HEK293 (cell line): ENCODE data around the gene LMNTD2.

ENCODE experiments used
- CTCF ChIA-PET: fragments of 350-600 bp; formaldehyde crosslinking; extraction: SDS; loops from one replicate; lab custom pipeline; 2021; ENCODE audit warnings: antibody characterized with exemption; lab: Yijun Ruan, JAX
- POLR2A ChIA-PET: fragments of 300-600 bp; formaldehyde crosslinking; extraction: SDS; loops from one replicate; lab custom pipeline; 2020; ENCODE audit warnings: antibody characterized with exemption, inconsistent platforms; lab: Yijun Ruan, JAX
- H3K27ac ChIP-seq: fragments of 200-500 bp; sonication (Bioruptor generic); 2 replicates; pipeline ENCODE4 v1.5.1; 2014; ENCODE audit warnings: low read depth, low read length, control low read depth, inconsistent platforms; ENCODE audit errors: extremely low read depth
- H3K36me3 ChIP-seq, 2 experiments: fragments of 200-500 bp in 1 of 2; sonication (Bioruptor generic) in 1 of 2; 1 replicate in 1 of 2; 2 replicates in 1 of 2; pipeline ENCODE4 v1.5.1; 2014 to 2017; ENCODE audit warnings: inconsistent platforms in 2 of 2, low read length in 2 of 2; ENCODE audit not compliant: control insufficient read depth in 2 of 2, insufficient read depth in 1 of 2
- H3K4me1 ChIP-seq: fragments of 200-500 bp; sonication (Bioruptor generic); 2 replicates; pipeline ENCODE4 v1.5.1; 2014; ENCODE audit warnings: mild to moderate bottlenecking, low read length, inconsistent platforms; ENCODE audit not compliant: control insufficient read depth, insufficient read depth
- H3K4me3 ChIP-seq: 2 replicates; pipeline ENCODE4 v1.5.1; 2011; ENCODE audit warnings: low read depth, mild to moderate bottlenecking, control low read depth, low read length, moderate library complexity
- H3K9me3 ChIP-seq: fragments of 200-500 bp; sonication (Bioruptor generic); 2 replicates; pipeline ENCODE4 v1.5.1; 2014; ENCODE audit warnings: low read depth, low read length, inconsistent platforms; ENCODE audit not compliant: control insufficient read depth, insufficient read depth
- HOXA7 ChIP-seq: sonication (generic); formaldehyde crosslinking; IDR thresholded peaks from 2 replicates; pipeline ENCODE4 v1.8.1; 2022; ENCODE audit warnings: missing genetic modification reagents, borderline replicate concordance
- KLF10 ChIP-seq: fragments of 450-650 bp; IDR thresholded peaks from 2 replicates; pipeline ENCODE4 v1.5.1; 2018; ENCODE audit warnings: missing biosample characterization, mild to moderate bottlenecking, missing genetic modification characterization
- KLF9 ChIP-seq: fragments of 450-650 bp; formaldehyde crosslinking; IDR thresholded peaks from 2 replicates; pipeline ENCODE4 v1.5.1; 2016; ENCODE audit warnings: missing biosample characterization, missing genetic modification characterization, low read depth
- PRDM1 ChIP-seq: fragments of 450-650 bp; formaldehyde crosslinking; IDR thresholded peaks from 2 replicates; pipeline ENCODE4; 2016; ENCODE audit warnings: missing biosample characterization, missing genetic modification characterization
- YY1 ChIP-seq: fragments of 450-650 bp; formaldehyde crosslinking; IDR thresholded peaks from 2 replicates; pipeline ENCODE4 v1.5.1; 2018; ENCODE audit warnings: missing biosample characterization, missing genetic modification characterization
- ZFHX2 ChIP-seq: fragments of 450-650 bp; formaldehyde crosslinking; conservative IDR thresholded peaks from 2 replicates; pipeline ENCODE4 v1.5.1; 2016; ENCODE audit warnings: missing biosample characterization, missing genetic modification characterization
- ZFP41 ChIP-seq: fragments of 450-650 bp; formaldehyde crosslinking; IDR thresholded peaks from 2 replicates; pipeline ENCODE4 v1.5.1; 2016; ENCODE audit warnings: missing biosample characterization, missing genetic modification characterization, borderline replicate concordance
- ZNF184 ChIP-seq: fragments of 450-650 bp; IDR thresholded peaks from 2 replicates; pipeline ENCODE4 v1.5.1; 2018; ENCODE audit warnings: missing biosample characterization, mild to moderate bottlenecking, missing genetic modification characterization
- ZNF311 ChIP-seq: fragments of 450-650 bp; formaldehyde crosslinking; IDR thresholded peaks from 2 replicates; pipeline ENCODE4 v1.5.1; 2017; ENCODE audit warnings: missing biosample characterization, missing genetic modification characterization, borderline replicate concordance
- ZNF561 ChIP-seq: fragments of 450-650 bp; IDR thresholded peaks from 2 replicates; pipeline ENCODE4 v1.5.1; 2018; ENCODE audit warnings: missing biosample characterization, missing genetic modification characterization, borderline replicate concordance
- ZNF701 ChIP-seq: fragments of 450-650 bp; formaldehyde crosslinking; IDR thresholded peaks from 2 replicates; pipeline ENCODE4 v1.5.1; 2016; ENCODE audit warnings: missing biosample characterization, missing genetic modification characterization
- ZNF707 ChIP-seq: fragments of 450-650 bp; formaldehyde crosslinking; IDR thresholded peaks from 2 replicates; pipeline ENCODE4 v1.5.1; 2016; ENCODE audit warnings: missing biosample characterization, missing genetic modification characterization
- ZSCAN16 ChIP-seq: fragments of 450-650 bp; formaldehyde crosslinking; IDR thresholded peaks from 2 replicates; pipeline ENCODE4 v1.5.1; 2016; ENCODE audit warnings: missing biosample characterization, missing genetic modification characterization
- TF ChIP-seq, protein P1 (sequence below): fragments of 450-650 bp; formaldehyde crosslinking; IDR thresholded peaks from 2 replicates; pipeline ENCODE4 v1.5.1; 2017; ENCODE audit warnings: missing biosample characterization, missing genetic modification characterization
- TF ChIP-seq, protein P2 (sequence below): fragments of 450-650 bp; formaldehyde crosslinking; IDR thresholded peaks from 2 replicates; pipeline ENCODE4 v1.5.1; 2016; ENCODE audit warnings: missing biosample characterization, missing genetic modification characterization
- TF ChIP-seq, protein P3 (sequence below): fragments of 450-650 bp; formaldehyde crosslinking; IDR thresholded peaks from 2 replicates; pipeline ENCODE4 v1.5.1; 2016; ENCODE audit warnings: missing biosample characterization, missing genetic modification characterization
- TF ChIP-seq, protein P4 (sequence below): fragments of 450-650 bp; formaldehyde crosslinking; IDR thresholded peaks from 2 replicates; pipeline ENCODE4; 2016; ENCODE audit warnings: missing biosample characterization, missing genetic modification characterization
- TF ChIP-seq, protein P5 (sequence below): fragments of 450-650 bp; formaldehyde crosslinking; IDR thresholded peaks from 2 replicates; pipeline ENCODE4 v1.5.1; 2017; ENCODE audit warnings: missing biosample characterization, missing genetic modification characterization
- TF ChIP-seq, protein P6 (sequence below): fragments of 450-650 bp; formaldehyde crosslinking; IDR thresholded peaks from 2 replicates; pipeline ENCODE4 v1.5.1; 2017; ENCODE audit warnings: missing biosample characterization, mild to moderate bottlenecking, missing genetic modification characterization, moderate library complexity

The LMNTD2 gene

DNA sequence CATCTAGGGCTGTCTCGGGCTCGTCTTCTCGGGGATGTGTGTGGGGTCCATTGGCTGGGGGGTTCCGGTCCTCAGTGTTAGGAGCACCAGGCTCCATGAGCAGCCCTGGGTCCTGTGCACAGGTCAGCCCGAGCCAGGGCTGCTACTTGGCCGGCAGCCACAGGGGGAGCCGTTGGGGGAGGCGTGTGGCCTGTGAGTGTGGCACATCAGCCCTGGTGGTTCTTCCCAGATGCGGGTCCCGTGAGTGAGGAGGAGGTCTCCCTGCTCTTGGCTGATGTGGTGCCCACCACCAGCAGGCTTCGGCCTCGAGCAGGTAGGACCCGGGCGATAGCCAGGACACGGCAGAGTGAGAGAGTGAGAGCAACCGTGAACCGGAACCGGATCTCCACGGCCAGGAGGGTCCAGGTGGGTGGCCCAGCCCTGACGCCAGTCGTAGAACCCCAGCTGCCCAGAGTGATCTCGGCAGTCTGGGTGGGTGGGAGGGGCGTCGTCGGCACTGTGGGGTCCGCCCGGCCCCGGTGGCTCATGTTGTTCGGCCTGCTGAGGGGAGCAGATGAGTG, 36.7 kb upstream of the LMNTD2 start:
- POLR2A ChIA-PET = no interaction called here
- Histone ChIP-seq H3K36me3 (peaks cover 7 to 93% of the 10 kb centered on the region in 2 experiments; a peak in 2 of 3 replicates), H3K4me1 (no peaks in the 10 kb centered on the region), H3K4me3 (no peak overlapping the region), H3K9me3 (no peaks in the 10 kb centered on the region), H3K27ac (no peak overlapping the region)
- CTCF ChIA-PET = no interaction called here
- TF ChIP-seq PRDM1 (tag by site-specific recombination) = no peak
- TF ChIP-seq KLF9 (tag by site-specific recombination) = no peak
- TF ChIP-seq ZNF707 (tag by site-specific recombination) = no peak
- TF ChIP-seq HOXA7 (CRISPR knock-in tag) = no peak
- TF ChIP-seq ZFHX2 (tag by site-specific recombination) = no peak
- TF ChIP-seq, protein P1, sequence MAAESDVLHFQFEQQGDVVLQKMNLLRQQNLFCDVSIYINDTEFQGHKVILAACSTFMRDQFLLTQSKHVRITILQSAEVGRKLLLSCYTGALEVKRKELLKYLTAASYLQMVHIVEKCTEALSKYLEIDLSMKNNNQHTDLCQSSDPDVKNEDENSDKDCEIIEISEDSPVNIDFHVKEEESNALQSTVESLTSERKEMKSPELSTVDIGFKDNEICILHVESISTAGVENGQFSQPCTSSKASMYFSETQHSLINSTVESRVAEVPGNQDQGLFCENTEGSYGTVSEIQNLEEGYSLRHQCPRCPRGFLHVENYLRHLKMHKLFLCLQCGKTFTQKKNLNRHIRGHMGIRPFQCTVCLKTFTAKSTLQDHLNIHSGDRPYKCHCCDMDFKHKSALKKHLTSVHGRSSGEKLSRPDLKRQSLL (tag by site-specific recombination) = no peak
- TF ChIP-seq, protein P2, sequence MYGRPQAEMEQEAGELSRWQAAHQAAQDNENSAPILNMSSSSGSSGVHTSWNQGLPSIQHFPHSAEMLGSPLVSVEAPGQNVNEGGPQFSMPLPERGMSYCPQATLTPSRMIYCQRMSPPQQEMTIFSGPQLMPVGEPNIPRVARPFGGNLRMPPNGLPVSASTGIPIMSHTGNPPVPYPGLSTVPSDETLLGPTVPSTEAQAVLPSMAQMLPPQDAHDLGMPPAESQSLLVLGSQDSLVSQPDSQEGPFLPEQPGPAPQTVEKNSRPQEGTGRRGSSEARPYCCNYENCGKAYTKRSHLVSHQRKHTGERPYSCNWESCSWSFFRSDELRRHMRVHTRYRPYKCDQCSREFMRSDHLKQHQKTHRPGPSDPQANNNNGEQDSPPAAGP (tag by site-specific recombination) = no peak
- TF ChIP-seq ZNF701 (tag by site-specific recombination) = no peak
- TF ChIP-seq, protein P3, sequence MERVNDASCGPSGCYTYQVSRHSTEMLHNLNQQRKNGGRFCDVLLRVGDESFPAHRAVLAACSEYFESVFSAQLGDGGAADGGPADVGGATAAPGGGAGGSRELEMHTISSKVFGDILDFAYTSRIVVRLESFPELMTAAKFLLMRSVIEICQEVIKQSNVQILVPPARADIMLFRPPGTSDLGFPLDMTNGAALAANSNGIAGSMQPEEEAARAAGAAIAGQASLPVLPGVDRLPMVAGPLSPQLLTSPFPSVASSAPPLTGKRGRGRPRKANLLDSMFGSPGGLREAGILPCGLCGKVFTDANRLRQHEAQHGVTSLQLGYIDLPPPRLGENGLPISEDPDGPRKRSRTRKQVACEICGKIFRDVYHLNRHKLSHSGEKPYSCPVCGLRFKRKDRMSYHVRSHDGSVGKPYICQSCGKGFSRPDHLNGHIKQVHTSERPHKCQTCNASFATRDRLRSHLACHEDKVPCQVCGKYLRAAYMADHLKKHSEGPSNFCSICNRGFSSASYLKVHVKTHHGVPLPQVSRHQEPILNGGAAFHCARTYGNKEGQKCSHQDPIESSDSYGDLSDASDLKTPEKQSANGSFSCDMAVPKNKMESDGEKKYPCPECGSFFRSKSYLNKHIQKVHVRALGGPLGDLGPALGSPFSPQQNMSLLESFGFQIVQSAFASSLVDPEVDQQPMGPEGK = no peak
- TF ChIP-seq ZNF561 (tag by site-specific recombination) = no peak
- TF ChIP-seq, protein P4, sequence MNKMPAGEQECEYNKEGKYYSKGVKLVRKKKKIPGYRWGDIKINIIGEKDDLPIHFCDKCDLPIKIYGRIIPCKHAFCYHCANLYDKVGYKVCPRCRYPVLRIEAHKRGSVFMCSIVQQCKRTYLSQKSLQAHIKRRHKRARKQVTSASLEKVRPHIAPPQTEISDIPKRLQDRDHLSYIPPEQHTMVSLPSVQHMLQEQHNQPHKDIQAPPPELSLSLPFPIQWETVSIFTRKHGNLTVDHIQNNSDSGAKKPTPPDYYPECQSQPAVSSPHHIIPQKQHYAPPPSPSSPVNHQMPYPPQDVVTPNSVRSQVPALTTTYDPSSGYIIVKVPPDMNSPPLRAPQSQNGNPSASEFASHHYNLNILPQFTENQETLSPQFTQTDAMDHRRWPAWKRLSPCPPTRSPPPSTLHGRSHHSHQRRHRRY (tag by site-specific recombination) = no peak
- TF ChIP-seq KLF10 (tag by site-specific recombination) = no peak
- no peak for TF ChIP-seq YY1 (tag by site-specific recombination)
- TF ChIP-seq ZNF184 (tag by site-specific recombination) = no peak
- TF ChIP-seq, protein P5, sequence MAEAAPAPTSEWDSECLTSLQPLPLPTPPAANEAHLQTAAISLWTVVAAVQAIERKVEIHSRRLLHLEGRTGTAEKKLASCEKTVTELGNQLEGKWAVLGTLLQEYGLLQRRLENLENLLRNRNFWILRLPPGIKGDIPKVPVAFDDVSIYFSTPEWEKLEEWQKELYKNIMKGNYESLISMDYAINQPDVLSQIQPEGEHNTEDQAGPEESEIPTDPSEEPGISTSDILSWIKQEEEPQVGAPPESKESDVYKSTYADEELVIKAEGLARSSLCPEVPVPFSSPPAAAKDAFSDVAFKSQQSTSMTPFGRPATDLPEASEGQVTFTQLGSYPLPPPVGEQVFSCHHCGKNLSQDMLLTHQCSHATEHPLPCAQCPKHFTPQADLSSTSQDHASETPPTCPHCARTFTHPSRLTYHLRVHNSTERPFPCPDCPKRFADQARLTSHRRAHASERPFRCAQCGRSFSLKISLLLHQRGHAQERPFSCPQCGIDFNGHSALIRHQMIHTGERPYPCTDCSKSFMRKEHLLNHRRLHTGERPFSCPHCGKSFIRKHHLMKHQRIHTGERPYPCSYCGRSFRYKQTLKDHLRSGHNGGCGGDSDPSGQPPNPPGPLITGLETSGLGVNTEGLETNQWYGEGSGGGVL (tag by site-specific recombination) = no peak
- TF ChIP-seq ZFP41 (tag by site-specific recombination) = no peak
- TF ChIP-seq, protein P6, sequence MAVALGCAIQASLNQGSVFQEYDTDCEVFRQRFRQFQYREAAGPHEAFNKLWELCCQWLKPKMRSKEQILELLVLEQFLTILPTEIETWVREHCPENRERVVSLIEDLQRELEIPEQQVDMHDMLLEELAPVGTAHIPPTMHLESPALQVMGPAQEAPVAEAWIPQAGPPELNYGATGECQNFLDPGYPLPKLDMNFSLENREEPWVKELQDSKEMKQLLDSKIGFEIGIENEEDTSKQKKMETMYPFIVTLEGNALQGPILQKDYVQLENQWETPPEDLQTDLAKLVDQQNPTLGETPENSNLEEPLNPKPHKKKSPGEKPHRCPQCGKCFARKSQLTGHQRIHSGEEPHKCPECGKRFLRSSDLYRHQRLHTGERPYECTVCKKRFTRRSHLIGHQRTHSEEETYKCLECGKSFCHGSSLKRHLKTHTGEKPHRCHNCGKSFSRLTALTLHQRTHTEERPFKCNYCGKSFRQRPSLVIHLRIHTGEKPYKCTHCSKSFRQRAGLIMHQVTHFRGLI (tag by site-specific recombination) = no peak
- no peak for TF ChIP-seq ZSCAN16 (tag by site-specific recombination)
- no peak for TF ChIP-seq ZNF311 (tag by site-specific recombination)
